ENCODE measurements around the gene CEP68.
A peak's percentile ranks its signal among the peaks of the same experiment; 100 is the strongest.

The CEP68 gene

GRCh38 chr2:65037178-65037577 lies 19.0 kb upstream of the CEP68 start:
- DNase-seq (ENCODE audit: insufficient read length, low spot score) (no peak), FAIRE-seq (no peak)
- TF ChIP-seq POLR2A (IDR thresholded peaks at IDR 0.05; ENCODE audit: low read depth, low read length) = no peak

GRCh38 chr2:65039640-65040039 lies 16.6 kb upstream of the CEP68 start:
- no peak for TF ChIP-seq POLR2A (IDR thresholded peaks at IDR 0.05; ENCODE audit: low read depth, low read length)
- FAIRE-seq = no peak
- DNase-seq (ENCODE audit: insufficient read length, low spot score) = no peak

- no peak for TF ChIP-seq POLR2A (IDR thresholded peaks at IDR 0.05; ENCODE audit: low read depth, low read length)
- FAIRE-seq (peak; percentile 74), DNase-seq (ENCODE audit: insufficient read length, low spot score) (peak; percentile 80)
Measured at GRCh38 chr2:65040400-65041261, 15.6 kb upstream of the CEP68 start.

- FAIRE-seq (no peak), DNase-seq (ENCODE audit: insufficient read length, low spot score) (no peak)
- TF ChIP-seq POLR2A (IDR thresholded peaks at IDR 0.05; ENCODE audit: low read depth, low read length) = no peak
Measured at GRCh38 chr2:65043001-65043400, 13.2 kb upstream of the CEP68 start.

GRCh38 chr2:65044097-65044735 lies 12.0 kb upstream of the CEP68 start:
- FAIRE-seq (no peak), DNase-seq (ENCODE audit: insufficient read length, low spot score) (no peak)
- TF ChIP-seq POLR2A (IDR thresholded peaks at IDR 0.05; ENCODE audit: low read depth, low read length) = no peak

GRCh38 chr2:65045651-65046050 lies 10.6 kb upstream of the CEP68 start:
- TF ChIP-seq POLR2A (IDR thresholded peaks at IDR 0.05; ENCODE audit: low read depth, low read length) = no peak
- DNase-seq (ENCODE audit: insufficient read length, low spot score) (no peak), FAIRE-seq (no peak)

- no peak for TF ChIP-seq POLR2A (IDR thresholded peaks at IDR 0.05; ENCODE audit: low read depth, low read length)
- FAIRE-seq = no peak
- DNase-seq (ENCODE audit: insufficient read length, low spot score) = no peak
Measured at GRCh38 chr2:65046633-65047407, 9.4 kb upstream of the CEP68 start.

- TF ChIP-seq POLR2A (IDR thresholded peaks at IDR 0.05; ENCODE audit: low read depth, low read length) = no peak
- FAIRE-seq (no peak), DNase-seq (ENCODE audit: insufficient read length, low spot score) (no peak)
Measured at GRCh38 chr2:65049010-65049639, 7.1 kb upstream of the CEP68 start.

- FAIRE-seq = no peak
- no peak for DNase-seq (ENCODE audit: insufficient read length, low spot score)
- TF ChIP-seq POLR2A (IDR thresholded peaks at IDR 0.05; ENCODE audit: low read depth, low read length) = no peak
Measured at GRCh38 chr2:65050931-65051330, 5.3 kb upstream of the CEP68 start.

GRCh38 chr2:65053199-65053598 lies 3.0 kb upstream of the CEP68 start:
- no peak for TF ChIP-seq POLR2A (IDR thresholded peaks at IDR 0.05; ENCODE audit: low read depth, low read length)
- FAIRE-seq (no peak), DNase-seq (ENCODE audit: insufficient read length, low spot score) (no peak)

GRCh38 chr2:65054749-65055421 lies 1.3 kb upstream of the CEP68 start:
- no peak for DNase-seq (ENCODE audit: insufficient read length, low spot score)
- TF ChIP-seq POLR2A (IDR thresholded peaks at IDR 0.05; ENCODE audit: low read depth, low read length) = no peak
- FAIRE-seq = no peak

- TF ChIP-seq POLR2A (IDR thresholded peaks at IDR 0.05; ENCODE audit: low read depth, low read length) = no peak
- peak; percentile 57 for DNase-seq (ENCODE audit: insufficient read length, low spot score)
- no peak for FAIRE-seq
Measured at GRCh38 chr2:65055422-65056214, 598 bp upstream of the CEP68 start.

- no peak for TF ChIP-seq POLR2A (IDR thresholded peaks at IDR 0.05; ENCODE audit: low read depth, low read length)
- DNase-seq (ENCODE audit: insufficient read length, low spot score) = no peak
- no peak for FAIRE-seq
Measured at GRCh38 chr2:65057054-65057375, 799 bp downstream of the CEP68 start.

Data from H54 (cell line).